Liver (tissue), 9 donors: ENCODE measurements around the gene RALY. TPM values are rescaled to one million over a fixed set of nuclear protein-coding genes. Genes with fewer than 3 reads are reported as not detected.

Source experiments
- DNase-seq: peaks from one replicate; pipeline ENCODE4 v3.0.0-alpha.2; 2017; ENCODE audit warnings: low spot score
- H3K27ac ChIP-seq, 2 donors: one replicate each; pipeline ENCODE4 v1.7.0; 2013; ENCODE audit warnings: inconsistent platforms in 2 of 2, low read length in 2 of 2, control low read depth in 1 of 2, low read depth in 1 of 2, mild to moderate bottlenecking in 1 of 2
- H3K27me3 ChIP-seq, 4 donors: one replicate each; pipeline versions ENCODE4 v1.6.1 to v1.7.0; 2013; ENCODE audit warnings: low read length in 3 of 4, inconsistent platforms in 1 of 4, mild to moderate bottlenecking in 1 of 4, moderate library complexity in 1 of 4; ENCODE audit not compliant: control insufficient read depth in 4 of 4, insufficient read depth in 4 of 4
- H3K36me3 ChIP-seq, 4 donors: one replicate each; pipeline versions ENCODE4 v1.6.1 to v1.7.0; 2013; ENCODE audit warnings: low read length in 3 of 4, mild to moderate bottlenecking in 3 of 4, low read depth in 1 of 4, moderate library complexity in 1 of 4; ENCODE audit not compliant: control insufficient read depth in 4 of 4, insufficient read depth in 3 of 4
- H3K4me1 ChIP-seq, 4 donors: one replicate each; pipeline versions ENCODE4 v1.6.1 to v1.7.0; 2013; ENCODE audit warnings: low read length in 3 of 4, mild to moderate bottlenecking in 3 of 4, moderate library complexity in 1 of 4; ENCODE audit not compliant: control insufficient read depth in 4 of 4, insufficient read depth in 4 of 4
- H3K4me3 ChIP-seq, 3 donors: one replicate each; pipeline versions ENCODE4 v1.6.1 to v1.7.0; 2013; ENCODE audit warnings: low read length in 3 of 3, control low read depth in 1 of 3, low read depth in 1 of 3, mild to moderate bottlenecking in 1 of 3
- H3K9ac ChIP-seq, 2 donors: one replicate each; pipeline ENCODE4 v1.7.0; 2013; ENCODE audit warnings: low read length in 2 of 2, mild to moderate bottlenecking in 2 of 2, moderate library complexity in 2 of 2, control low read depth in 1 of 2, low read depth in 1 of 2
- H3K9me3 ChIP-seq, 4 donors: one replicate each; pipeline versions ENCODE4 v1.6.1 to v1.7.0; 2013; ENCODE audit warnings: low read length in 3 of 4; ENCODE audit not compliant: control insufficient read depth in 4 of 4
- EGR1 ChIP-seq, 2 donors: IDR thresholded peaks; 2 replicates each; pipeline ENCODE4 v1.6.1; 2016 to 2018; ENCODE audit warnings: antibody characterized with exemption in 2 of 2, low read depth in 2 of 2
- FOXA1 ChIP-seq: IDR thresholded peaks from 2 replicates; pipeline ENCODE4 v1.6.1; 2016; ENCODE audit warnings: antibody characterized with exemption
- FOXA2 ChIP-seq: IDR thresholded peaks from 2 replicates; pipeline ENCODE4 v1.6.1; 2016; ENCODE audit warnings: antibody characterized with exemption
- GABPA ChIP-seq, 2 donors: IDR thresholded peaks in 1 of 2; conservative IDR thresholded peaks in 1 of 2; 2 replicates each; pipeline ENCODE4 v1.6.1; 2016; ENCODE audit warnings: antibody characterized with exemption in 2 of 2, mild to moderate bottlenecking in 1 of 2, moderate library complexity in 1 of 2
- HNF4A ChIP-seq, 2 donors: conservative IDR thresholded peaks; 2 replicates each; pipeline ENCODE4 v1.6.1; 2016; ENCODE audit warnings: antibody characterized with exemption in 2 of 2, mild to moderate bottlenecking in 2 of 2
- HNF4G ChIP-seq: IDR thresholded peaks from 2 replicates; pipeline ENCODE4 v1.6.1; 2016; ENCODE audit warnings: antibody characterized with exemption
- JUND ChIP-seq, 2 donors: IDR thresholded peaks; 2 replicates each; pipeline ENCODE4 v1.6.1; 2016; ENCODE audit warnings: antibody characterized with exemption in 2 of 2
- NR2F2 ChIP-seq: IDR thresholded peaks from 2 replicates; pipeline ENCODE4 v1.6.1; 2016; ENCODE audit warnings: antibody characterized with exemption
- RAD21 ChIP-seq, 2 donors: IDR thresholded peaks; 2 replicates each; pipeline ENCODE4 v1.6.1; 2016; ENCODE audit warnings: antibody characterized with exemption in 2 of 2, mild to moderate bottlenecking in 2 of 2
- RXRA ChIP-seq, 2 donors: IDR thresholded peaks; 2 replicates each; pipeline ENCODE4 v1.6.1; 2017 to 2018; ENCODE audit warnings: antibody characterized with exemption in 2 of 2, mild to moderate bottlenecking in 1 of 2
- SP1 ChIP-seq: IDR thresholded peaks from 2 replicates; pipeline ENCODE4 v1.6.1; 2018; ENCODE audit warnings: antibody characterized with exemption, mild to moderate bottlenecking
- TAF1 ChIP-seq: conservative IDR thresholded peaks from 2 replicates; pipeline ENCODE4 v1.6.1; 2016; ENCODE audit warnings: antibody characterized with exemption, mild to moderate bottlenecking
- YY1 ChIP-seq: IDR thresholded peaks from 2 replicates; pipeline ENCODE4 v1.6.1; 2016; ENCODE audit warnings: antibody characterized with exemption, mild to moderate bottlenecking
- WGBS: extraction: QIAGEN DNeasy Blood & Tissue Kit; methylation state at CpG from one replicate; pipeline ENCODE4 v1.1.7; 2013; 5-methylcytosine and 5-hydroxymethylcytosine counted together
- polyA plus RNA-seq, 2 donors: library from polyadenylated mRNA; stranded (reverse) in 1 of 2; unstranded in 1 of 2; fragments of 200-250 nt in 1 of 2; fragments of >200 nt in 1 of 2; fragmentation: Nextera tagmentation in 1 of 2; extraction: Ambion mirVana in 1 of 2; gene quantifications; one replicate each; pipeline versions ENCODE4 v1.2.1 to v1.2.3, GENCODE V29; 2013 to 2015
- total RNA-seq, 2 donors: library from RNA; depleted of rRNA; stranded (reverse); fragments of >200 nt; gene quantifications; one replicate each; pipeline ENCODE4 v1.2.3, GENCODE V29; 2014
- TF ChIP-seq, protein P1 (sequence below): fragments of 150-350 bp; IDR thresholded peaks from 2 replicates; pipeline ENCODE4 v1.5.1; 2017; ENCODE audit warnings: improper control_type of control experiment, low read depth, low read length; ENCODE audit not compliant: missing input control
- TF ChIP-seq, protein P2 (sequence below): IDR thresholded peaks from 2 replicates; pipeline ENCODE4 v1.6.1; 2016; ENCODE audit warnings: antibody characterized with exemption
- TF ChIP-seq, protein P3 (sequence below): IDR thresholded peaks from 2 replicates; pipeline ENCODE4 v1.6.1; 2016; ENCODE audit warnings: antibody characterized with exemption
- TF ChIP-seq, protein P4 (sequence below): IDR thresholded peaks from 2 replicates; pipeline ENCODE4 v1.6.1; 2016; ENCODE audit warnings: antibody characterized with exemption
- donor health status: healthy.
- donor health status: healthy.
- donor health status: healthy.
- donor health status: healthy.
- donor health status: healthy.

RALY gene
- total and polyA plus RNA-seq, 4 donors, result 23.1 to 47.4 (median 33.3) TPM

DNA sequence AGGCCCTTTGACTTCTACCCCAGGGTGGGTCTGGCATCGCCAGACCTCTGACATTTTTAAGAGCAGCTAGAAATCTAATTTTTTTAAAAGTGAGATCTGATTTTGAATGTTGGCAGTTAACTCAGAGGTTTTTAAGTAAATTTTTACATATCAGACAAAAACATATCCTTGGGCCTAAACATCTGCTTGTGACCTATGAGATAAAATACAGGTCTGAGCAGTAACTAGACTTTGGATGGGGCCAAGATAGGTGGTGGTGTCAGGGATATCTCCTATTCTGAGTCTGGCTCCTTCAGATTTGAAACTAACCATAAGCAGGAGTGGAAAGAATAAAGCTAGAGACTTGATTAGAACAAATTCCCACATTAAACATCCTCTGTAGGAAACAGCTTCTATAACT is 17.6 kb downstream of the RALY start (continued):
- TF ChIP-seq FOXA2 (no peak), SP1 (no peak), JUND (IDR thresholded peaks at IDR 0.05) (no peak), HNF4G (no peak), NR2F2 (no peak), EGR1 (IDR thresholded peaks at IDR 0.05; ENCODE audit: low read depth in 2 of 2) (no peak)
- TF ChIP-seq, protein P1, sequence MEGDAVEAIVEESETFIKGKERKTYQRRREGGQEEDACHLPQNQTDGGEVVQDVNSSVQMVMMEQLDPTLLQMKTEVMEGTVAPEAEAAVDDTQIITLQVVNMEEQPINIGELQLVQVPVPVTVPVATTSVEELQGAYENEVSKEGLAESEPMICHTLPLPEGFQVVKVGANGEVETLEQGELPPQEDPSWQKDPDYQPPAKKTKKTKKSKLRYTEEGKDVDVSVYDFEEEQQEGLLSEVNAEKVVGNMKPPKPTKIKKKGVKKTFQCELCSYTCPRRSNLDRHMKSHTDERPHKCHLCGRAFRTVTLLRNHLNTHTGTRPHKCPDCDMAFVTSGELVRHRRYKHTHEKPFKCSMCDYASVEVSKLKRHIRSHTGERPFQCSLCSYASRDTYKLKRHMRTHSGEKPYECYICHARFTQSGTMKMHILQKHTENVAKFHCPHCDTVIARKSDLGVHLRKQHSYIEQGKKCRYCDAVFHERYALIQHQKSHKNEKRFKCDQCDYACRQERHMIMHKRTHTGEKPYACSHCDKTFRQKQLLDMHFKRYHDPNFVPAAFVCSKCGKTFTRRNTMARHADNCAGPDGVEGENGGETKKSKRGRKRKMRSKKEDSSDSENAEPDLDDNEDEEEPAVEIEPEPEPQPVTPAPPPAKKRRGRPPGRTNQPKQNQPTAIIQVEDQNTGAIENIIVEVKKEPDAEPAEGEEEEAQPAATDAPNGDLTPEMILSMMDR, result no peak

DNA sequence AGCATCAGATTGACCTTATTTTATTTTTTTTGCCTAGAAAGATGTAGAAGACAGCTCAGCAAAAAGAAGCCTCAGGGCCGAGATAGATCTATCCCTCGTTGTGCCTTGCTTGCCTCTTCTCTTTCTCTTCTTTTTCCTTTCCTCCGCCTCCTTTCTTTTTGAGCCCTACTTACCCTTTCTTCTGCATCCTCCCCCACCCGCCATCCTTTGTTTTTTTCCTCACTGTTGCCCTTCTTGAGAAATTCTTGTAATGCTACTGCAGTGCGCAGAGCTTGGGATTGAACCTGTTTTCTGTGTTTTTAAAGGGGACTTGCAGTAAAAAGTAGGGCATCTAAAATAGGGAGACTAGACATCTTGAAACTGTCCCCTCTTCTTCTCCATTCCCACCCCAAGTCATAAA is 18.6 kb downstream of the RALY start:
- 93% methylated on average over 5 of the region's 5 CpGs for WGBS
- H3K9me3 ChIP-seq, result no peaks in the 10 kb centered on the region
- no peak overlapping the region for H3K9ac ChIP-seq
- no peak overlapping the region for H3K27ac ChIP-seq
- no peaks in the 10 kb centered on the region for H3K36me3 ChIP-seq
- no peaks in the 10 kb centered on the region for H3K27me3 ChIP-seq
- TF ChIP-seq, protein P2, sequence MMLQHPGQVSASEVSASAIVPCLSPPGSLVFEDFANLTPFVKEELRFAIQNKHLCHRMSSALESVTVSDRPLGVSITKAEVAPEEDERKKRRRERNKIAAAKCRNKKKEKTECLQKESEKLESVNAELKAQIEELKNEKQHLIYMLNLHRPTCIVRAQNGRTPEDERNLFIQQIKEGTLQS, result no peak
- TF ChIP-seq HNF4A (conservative IDR thresholded peaks at IDR 0.05) (no peak), FOXA1 (no peak), JUND (IDR thresholded peaks at IDR 0.05) (no peak), HNF4G (no peak), FOXA2 (no peak), GABPA (IDR thresholded peaks at IDR 0.05 in 1 of 2, conservative IDR thresholded peaks at IDR 0.05 in 1 of 2) (no peak), YY1 (no peak), EGR1 (IDR thresholded peaks at IDR 0.05; ENCODE audit: low read depth in 2 of 2) (no peak), RXRA (IDR thresholded peaks at IDR 0.05) (no peak), NR2F2 (no peak)
- TF ChIP-seq, protein P3, sequence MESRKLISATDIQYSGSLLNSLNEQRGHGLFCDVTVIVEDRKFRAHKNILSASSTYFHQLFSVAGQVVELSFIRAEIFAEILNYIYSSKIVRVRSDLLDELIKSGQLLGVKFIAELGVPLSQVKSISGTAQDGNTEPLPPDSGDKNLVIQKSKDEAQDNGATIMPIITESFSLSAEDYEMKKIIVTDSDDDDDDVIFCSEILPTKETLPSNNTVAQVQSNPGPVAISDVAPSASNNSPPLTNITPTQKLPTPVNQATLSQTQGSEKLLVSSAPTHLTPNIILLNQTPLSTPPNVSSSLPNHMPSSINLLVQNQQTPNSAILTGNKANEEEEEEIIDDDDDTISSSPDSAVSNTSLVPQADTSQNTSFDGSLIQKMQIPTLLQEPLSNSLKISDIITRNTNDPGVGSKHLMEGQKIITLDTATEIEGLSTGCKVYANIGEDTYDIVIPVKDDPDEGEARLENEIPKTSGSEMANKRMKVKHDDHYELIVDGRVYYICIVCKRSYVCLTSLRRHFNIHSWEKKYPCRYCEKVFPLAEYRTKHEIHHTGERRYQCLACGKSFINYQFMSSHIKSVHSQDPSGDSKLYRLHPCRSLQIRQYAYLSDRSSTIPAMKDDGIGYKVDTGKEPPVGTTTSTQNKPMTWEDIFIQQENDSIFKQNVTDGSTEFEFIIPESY, result no peak
- no peak overlapping the region for H3K4me3 ChIP-seq
- no peak for DNase-seq
- H3K4me1 ChIP-seq, result peaks cover 15 to 20% (median 18%) of the 10 kb centered on the region in 4 donors

DNA sequence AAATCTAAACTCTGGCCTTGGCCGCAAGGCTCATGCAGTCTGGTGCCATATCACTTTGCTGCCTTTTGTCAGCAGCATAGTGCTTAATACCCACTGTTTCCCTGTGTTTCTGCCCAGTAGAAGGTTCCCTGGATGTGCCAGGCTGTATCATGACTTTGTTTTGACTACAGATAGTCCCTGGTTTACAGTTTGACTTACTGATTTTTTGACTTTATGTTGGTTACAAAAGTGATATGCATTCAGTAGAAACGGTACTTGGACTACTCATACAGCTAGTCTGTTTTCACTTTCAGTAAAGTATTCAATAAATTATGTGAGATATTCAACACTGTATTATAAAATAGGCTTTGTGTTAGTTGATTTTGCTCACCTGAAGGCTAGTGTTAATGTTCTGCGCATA is 19.0 kb downstream of the RALY start:
- Histone ChIP-seq H3K27ac (no peak overlapping the region), H3K36me3 (no peaks in the 10 kb centered on the region), H3K4me3 (no peak overlapping the region), H3K27me3 (no peaks in the 10 kb centered on the region), H3K9me3 (no peaks in the 10 kb centered on the region), H3K4me1 (peaks cover 17 to 23% (median 21%) of the 10 kb centered on the region in 4 donors), H3K9ac (no peak overlapping the region)
- TF ChIP-seq RXRA (IDR thresholded peaks at IDR 0.05), result no peak
- no peak for TF ChIP-seq HNF4A (conservative IDR thresholded peaks at IDR 0.05)
- TF ChIP-seq RAD21 (IDR thresholded peaks at IDR 0.05), result no peak
- no peak for TF ChIP-seq HNF4G
- TF ChIP-seq SP1, result no peak
- TF ChIP-seq YY1, result no peak
- TF ChIP-seq, protein P3, result no peak
- no peak for TF ChIP-seq FOXA2
- no peak for TF ChIP-seq TAF1
- TF ChIP-seq JUND (IDR thresholded peaks at IDR 0.05), result no peak
- TF ChIP-seq EGR1 (IDR thresholded peaks at IDR 0.05; ENCODE audit: low read depth in 2 of 2), result no peak
- TF ChIP-seq, protein P2, result no peak
- TF ChIP-seq, protein P4, sequence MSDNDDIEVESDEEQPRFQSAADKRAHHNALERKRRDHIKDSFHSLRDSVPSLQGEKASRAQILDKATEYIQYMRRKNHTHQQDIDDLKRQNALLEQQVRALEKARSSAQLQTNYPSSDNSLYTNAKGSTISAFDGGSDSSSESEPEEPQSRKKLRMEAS, result no peak
- no peak for TF ChIP-seq NR2F2
- WGBS, result 91% methylated on average over 3 of the region's 3 CpGs
- DNase-seq, result no peak
